Measurements from ENCODE around the gene PSAP. TPM values are rescaled to one million over a fixed set of nuclear protein-coding genes. Genes with fewer than 3 reads are reported as not detected.
"Not testable (repeated sequence)": the region's sequence is repeated elsewhere in the genome, so short reads cannot be mapped to it uniquely, and the experiment has no call there.

Gene PSAP
- total and polyA plus RNA-seq, 4 donors: 255 to 671 (median 472) TPM

- Histone ChIP-seq H3K27me3 (ENCODE audit: control insufficient read depth in 4 of 4, insufficient read depth in 4 of 4, low read length in 3 of 4) (no peaks in the 10 kb centered on the region), H3K9me3 (ENCODE audit: control insufficient read depth in 4 of 4, low read length in 3 of 4) (no peaks in the 10 kb centered on the region), H3K4me1 (ENCODE audit: control insufficient read depth in 4 of 4, insufficient read depth in 4 of 4, low read length in 3 of 4) (no peaks in the 10 kb centered on the region), H3K4me3 (ENCODE audit: low read depth in 1 of 3, low read length in 3 of 3) (no peak overlapping the region), H3K9ac (ENCODE audit: low read depth in 1 of 2, low read length in 2 of 2) (no peak overlapping the region), H3K27ac (ENCODE audit: low read depth in 1 of 2, low read length in 2 of 2) (no peak overlapping the region), H3K36me3 (ENCODE audit: control insufficient read depth in 4 of 4, insufficient read depth in 3 of 4, low read depth in 1 of 4, low read length in 3 of 4) (no peaks in the 10 kb centered on the region)
- 56% methylated on average over 18 of the region's 18 CpGs for WGBS
- peak; percentile 61 for DNase-seq (ENCODE audit: low spot score)
- TF ChIP-seq HNF4A (conservative IDR thresholded peaks at IDR 0.05) (no peak), HNF4G (IDR thresholded peaks at IDR 0.05) (no peak), TAF1 (conservative IDR thresholded peaks at IDR 0.05) (no peak), NR2F2 (IDR thresholded peaks at IDR 0.05) (no peak), CTCF (IDR thresholded peaks at IDR 0.05; ENCODE audit: low read depth, low read length, missing input control) (no peak), RXRA (IDR thresholded peaks at IDR 0.05) (no peak), EGR1 (IDR thresholded peaks at IDR 0.05; ENCODE audit: low read depth in 2 of 2) (no peak), SP1 (IDR thresholded peaks at IDR 0.05) (no peak), RAD21 (IDR thresholded peaks at IDR 0.05) (no peak)
- TF ChIP-seq, protein P1, sequence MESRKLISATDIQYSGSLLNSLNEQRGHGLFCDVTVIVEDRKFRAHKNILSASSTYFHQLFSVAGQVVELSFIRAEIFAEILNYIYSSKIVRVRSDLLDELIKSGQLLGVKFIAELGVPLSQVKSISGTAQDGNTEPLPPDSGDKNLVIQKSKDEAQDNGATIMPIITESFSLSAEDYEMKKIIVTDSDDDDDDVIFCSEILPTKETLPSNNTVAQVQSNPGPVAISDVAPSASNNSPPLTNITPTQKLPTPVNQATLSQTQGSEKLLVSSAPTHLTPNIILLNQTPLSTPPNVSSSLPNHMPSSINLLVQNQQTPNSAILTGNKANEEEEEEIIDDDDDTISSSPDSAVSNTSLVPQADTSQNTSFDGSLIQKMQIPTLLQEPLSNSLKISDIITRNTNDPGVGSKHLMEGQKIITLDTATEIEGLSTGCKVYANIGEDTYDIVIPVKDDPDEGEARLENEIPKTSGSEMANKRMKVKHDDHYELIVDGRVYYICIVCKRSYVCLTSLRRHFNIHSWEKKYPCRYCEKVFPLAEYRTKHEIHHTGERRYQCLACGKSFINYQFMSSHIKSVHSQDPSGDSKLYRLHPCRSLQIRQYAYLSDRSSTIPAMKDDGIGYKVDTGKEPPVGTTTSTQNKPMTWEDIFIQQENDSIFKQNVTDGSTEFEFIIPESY (IDR thresholded peaks at IDR 0.05): no peak
Observed at GRCh38 chr10:71878327-71879034, 27.4 kb upstream of the PSAP start.

GRCh38 chr10:71877821-71878220 lies 26.8 kb upstream of the PSAP start:
- Histone ChIP-seq H3K9me3 (ENCODE audit: control insufficient read depth in 4 of 4, low read length in 3 of 4) (no peaks in the 10 kb centered on the region), H3K9ac (ENCODE audit: low read depth in 1 of 2, low read length in 2 of 2) (no peak overlapping the region), H3K36me3 (ENCODE audit: control insufficient read depth in 4 of 4, insufficient read depth in 3 of 4, low read depth in 1 of 4, low read length in 3 of 4) (no peaks in the 10 kb centered on the region), H3K27ac (ENCODE audit: low read depth in 1 of 2, low read length in 2 of 2) (no peak overlapping the region), H3K27me3 (ENCODE audit: control insufficient read depth in 4 of 4, insufficient read depth in 4 of 4, low read length in 3 of 4) (no peaks in the 10 kb centered on the region), H3K4me1 (ENCODE audit: control insufficient read depth in 4 of 4, insufficient read depth in 4 of 4, low read length in 3 of 4) (no peaks in the 10 kb centered on the region), H3K4me3 (ENCODE audit: low read depth in 1 of 3, low read length in 3 of 3) (no peak overlapping the region)
- no peak for DNase-seq (ENCODE audit: low spot score)
- TF ChIP-seq JUND (IDR thresholded peaks at IDR 0.05) (no peak), SP1 (IDR thresholded peaks at IDR 0.05) (no peak)
- TF ChIP-seq, protein P2, sequence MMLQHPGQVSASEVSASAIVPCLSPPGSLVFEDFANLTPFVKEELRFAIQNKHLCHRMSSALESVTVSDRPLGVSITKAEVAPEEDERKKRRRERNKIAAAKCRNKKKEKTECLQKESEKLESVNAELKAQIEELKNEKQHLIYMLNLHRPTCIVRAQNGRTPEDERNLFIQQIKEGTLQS (IDR thresholded peaks at IDR 0.05): no peak
- TF ChIP-seq, protein P1 (IDR thresholded peaks at IDR 0.05): no peak
- WGBS: 86% methylated on average over 4 of the region's 4 CpGs

DNA sequence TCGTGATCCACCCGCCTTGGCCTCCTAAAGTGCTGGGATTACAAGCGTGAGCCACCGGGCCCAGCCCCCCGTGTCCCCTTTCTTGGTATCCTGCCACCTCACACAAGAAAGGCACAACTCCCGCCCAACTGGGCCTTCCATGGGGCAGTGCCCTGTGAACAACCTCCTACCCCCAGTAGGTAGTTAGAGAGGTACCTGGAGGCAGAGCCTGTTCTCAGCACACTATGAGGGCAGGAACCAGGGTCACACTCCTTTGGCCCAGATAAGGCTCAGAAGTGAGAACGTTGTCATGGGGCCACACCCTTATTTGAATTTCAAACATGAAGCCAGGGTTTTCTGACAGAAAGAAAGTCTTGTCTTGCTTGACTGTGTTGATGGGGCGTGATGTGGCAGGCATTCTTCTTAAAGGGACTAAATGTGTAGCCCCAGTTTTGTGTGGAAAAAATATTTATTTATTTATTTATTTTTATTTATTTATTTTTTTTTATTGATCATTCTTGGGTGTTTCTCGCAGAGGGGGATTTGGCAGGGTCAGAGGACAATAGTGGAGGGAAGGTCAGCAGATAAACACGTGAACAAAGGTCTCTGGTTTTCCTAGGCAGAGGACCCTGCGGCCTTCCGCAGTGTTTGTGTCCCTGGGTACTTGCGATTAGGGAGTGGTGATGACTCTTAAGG lies 23.8 kb upstream of the PSAP start:
- H3K9me3 ChIP-seq (ENCODE audit: control insufficient read depth in 4 of 4, low read length in 3 of 4); H3K4me1 ChIP-seq (ENCODE audit: control insufficient read depth in 4 of 4, insufficient read depth in 4 of 4, low read length in 3 of 4); H3K9ac ChIP-seq (ENCODE audit: low read depth in 1 of 2, low read length in 2 of 2); H3K4me3 ChIP-seq (ENCODE audit: low read depth in 1 of 3, low read length in 3 of 3); H3K36me3 ChIP-seq (ENCODE audit: control insufficient read depth in 4 of 4, insufficient read depth in 3 of 4, low read depth in 1 of 4, low read length in 3 of 4); DNase-seq (ENCODE audit: low spot score); H3K27ac ChIP-seq (ENCODE audit: low read depth in 1 of 2, low read length in 2 of 2); H3K27me3 ChIP-seq (ENCODE audit: control insufficient read depth in 4 of 4, insufficient read depth in 4 of 4, low read length in 3 of 4): not testable (repeated sequence)
- 80% methylated on average over 13 of the region's 13 CpGs for WGBS

Measured in liver (tissue), 9 donors.